ENCODE measurements around the gene HOXA11. TPM values are rescaled to one million over a fixed set of nuclear protein-coding genes. Genes with fewer than 3 reads are reported as not detected.

The HOXA11 gene
- total and polyA plus RNA-seq, 10 of the 15 experiments (the other 5 are each of a cell fraction or from before 2014, with no cell fraction given) = not detected

GRCh38 chr7:27221201-27221797, 36.3 kb upstream of the HOXA11 start:
- ChIA-PET RAD21 (ENCODE audit: unreplicated experiment) (no interaction called here), SMC1A (ENCODE audit: uncharacterized antibody, unreplicated experiment) (no interaction called here), POLR2A (interaction anchor here (1.0 kb wide), 1 partner anchor 11 kb away, joined by 3 read pairs; no protein-coding TSS in a partner anchor), CTCF (no interaction called here)
- Histone ChIP-seq H3K4me2 (ENCODE audit: control insufficient read depth, insufficient read depth) (no peak overlapping the region), H3K9me3 (replicated peaks; ENCODE audit: control insufficient read depth, insufficient read depth, low read length) (no peaks in the 10 kb centered on the region), H3K27me3 (replicated peaks in 1 of 2; ENCODE audit: control insufficient read depth in 2 of 2, insufficient read depth in 2 of 2, low read length in 1 of 2) (peaks cover 5 to 11% of the 10 kb centered on the region in 2 experiments; a peak in 3 of 4 replicates), H3K4me3 (no peak overlapping the region), H3K9ac (ENCODE audit: control insufficient read depth, insufficient read depth, low read length) (no peak overlapping the region), H3K4me1 (ENCODE audit: control insufficient read depth, insufficient read depth, low read length) (no peaks in the 10 kb centered on the region), H2AFZ (ENCODE audit: control insufficient read depth, low read depth, low read length) (no peak overlapping the region), H3K79me2 (ENCODE audit: control insufficient read depth, insufficient read depth, low read length) (no peaks in the 10 kb centered on the region), H4K20me1 (ENCODE audit: control insufficient read depth, insufficient read depth) (no peaks in the 10 kb centered on the region; the same call in 1 of the 2 replicates), H3K27ac (ENCODE audit: control insufficient read depth, insufficient read depth) (no peak overlapping the region), H3K36me3 (ENCODE audit: control insufficient read depth in 2 of 2, insufficient read depth in 2 of 2, low read length in 1 of 2) (no peaks in the 10 kb centered on the region)
- WGBS (ENCODE audit: insufficient coverage, insufficient replicate concordance, low lambda C conversion rate, missing lambda C conversion rate) = 67% methylated on average over 3 of the region's 3 CpGs
- FAIRE-seq (no peak), ATAC-seq (peak; percentile 49; the same call in 2 of the 3 replicates), DNase-seq (ENCODE audit: low read depth, low spot score) (no peak)
- intact Hi-C loops (cut with micrococcal nuclease; ENCODE audit: unreplicated experiment) (no loop called here), in situ Hi-C loops (cut with MboI) (no loop called here)
- BruUV-seq (replicated peaks) = no TSS peak
- TF ChIP-seq E2F4 (IDR thresholded peaks at IDR 0.05; ENCODE audit: low read depth, low read length) (no peak), TCF3 (IDR thresholded peaks at IDR 0.05; ENCODE audit: borderline replicate concordance, insufficient read depth, low read depth, low read length) (no peak), ESRRA (IDR thresholded peaks at IDR 0.05; ENCODE audit: low read length) (no peak), CBX5 (IDR thresholded peaks at IDR 0.05; ENCODE audit: low read depth) (no peak), SMAD1 (IDR thresholded peaks at IDR 0.05; ENCODE audit: low read depth, partially characterized antibody) (no peak), SMARCA5 (IDR thresholded peaks at IDR 0.05) (no peak), ZBTB4 (CRISPR knock-in tag; IDR thresholded peaks at IDR 0.05) (no peak), CTCF (IDR thresholded peaks at IDR 0.05 in 2 of 3, conservative IDR thresholded peaks at IDR 0.05 in 1 of 3; ENCODE audit: control insufficient read depth in 2 of 3, extremely low read depth in 1 of 3, insufficient read depth in 1 of 3, low read depth in 3 of 3, low read length in 3 of 3) (no peak), HSF1 (IDR thresholded peaks at IDR 0.05; ENCODE audit: low read depth, low read length) (no peak), ZZZ3 (IDR thresholded peaks at IDR 0.05; ENCODE audit: control insufficient read depth, insufficient read length, low read depth) (no peak), ZNF384 (IDR thresholded peaks at IDR 0.05; ENCODE audit: borderline replicate concordance, low read depth, low read length) (no peak), ZBTB11 (CRISPR knock-in tag; IDR thresholded peaks at IDR 0.05) (no peak)
